LHCN-M2 (cell line): ENCODE results near the gene VSTM4. TPM values are rescaled to one million over a fixed set of nuclear protein-coding genes. Genes with fewer than 3 reads are reported as not detected.

ENCODE experiments used
- DNase-seq: peaks from one replicate; pipeline ENCODE4 v3.0.0-alpha.2; 2012; ENCODE audit warnings: low read depth
- total RNA-seq: library from RNA; depleted of rRNA; stranded (reverse); fragments of >200 nt; gene quantifications from 2 replicates; pipeline ENCODE4 v1.2.3, GENCODE V29; 2014; rRNA removed

Gene VSTM4
- total RNA-seq, 1 experiment from 2014 or later: 0.23 TPM

DNA sequence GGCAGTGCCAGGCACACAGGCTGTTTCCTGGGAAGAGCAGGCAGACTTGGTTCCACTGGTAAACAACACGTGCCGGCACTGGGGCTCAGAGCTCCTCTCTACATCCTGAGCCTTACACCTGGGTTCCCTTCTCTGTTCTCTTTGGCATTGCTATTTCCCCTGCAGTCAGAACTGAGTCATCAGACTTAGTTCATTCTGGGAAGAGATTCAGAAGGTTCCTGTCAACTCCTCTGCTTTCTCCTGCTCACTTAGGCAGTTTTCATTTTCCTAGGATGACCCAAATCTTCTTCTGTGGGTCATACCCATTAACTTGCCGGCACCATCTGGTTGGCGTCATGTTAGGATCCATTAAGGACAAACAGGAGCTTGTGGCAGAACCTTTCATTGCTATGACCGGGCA lies 142.3 kb downstream of the VSTM4 start:
- DNase-seq: no peak

DNA sequence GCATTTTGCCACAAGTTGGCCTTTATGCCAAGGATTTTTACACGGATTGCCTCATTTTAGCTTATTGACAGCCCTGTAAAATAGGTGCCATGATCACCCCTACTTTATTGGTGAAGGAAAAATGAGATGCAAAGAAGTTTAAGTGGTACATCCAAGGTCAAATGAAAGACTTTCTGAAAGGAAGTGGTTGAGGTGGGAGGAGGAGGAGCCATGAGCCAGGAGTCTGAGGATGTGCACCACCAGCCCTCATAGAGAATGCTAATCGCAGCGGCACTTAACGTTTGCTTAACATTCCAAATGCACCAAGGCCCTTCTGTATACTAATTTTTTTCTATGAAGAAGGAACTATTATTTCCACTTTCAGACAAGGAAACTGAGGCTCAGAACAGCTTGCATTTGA lies 144.7 kb downstream of the VSTM4 start:
- DNase-seq: no peak

DNA sequence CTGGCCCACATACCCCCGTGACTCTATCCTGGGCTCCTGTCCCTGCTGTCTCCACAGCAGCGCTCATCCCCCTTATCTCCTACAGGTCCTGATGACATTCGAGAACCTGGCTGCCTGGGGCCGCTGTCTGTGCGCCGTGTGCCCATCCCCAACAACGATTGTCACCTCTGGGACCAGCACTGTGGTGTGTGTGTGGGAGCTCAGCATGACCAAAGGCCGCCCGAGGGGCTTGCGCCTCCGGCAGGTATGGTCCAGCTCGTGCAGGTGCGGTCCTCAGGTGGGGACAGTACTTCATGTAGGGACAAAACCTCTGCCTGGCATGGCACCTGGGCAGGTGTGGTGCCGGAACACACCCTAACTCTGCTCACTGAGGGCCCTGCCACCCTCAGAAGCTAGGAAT lies 145.3 kb downstream of the VSTM4 start:
- DNase-seq: no peak

DNA sequence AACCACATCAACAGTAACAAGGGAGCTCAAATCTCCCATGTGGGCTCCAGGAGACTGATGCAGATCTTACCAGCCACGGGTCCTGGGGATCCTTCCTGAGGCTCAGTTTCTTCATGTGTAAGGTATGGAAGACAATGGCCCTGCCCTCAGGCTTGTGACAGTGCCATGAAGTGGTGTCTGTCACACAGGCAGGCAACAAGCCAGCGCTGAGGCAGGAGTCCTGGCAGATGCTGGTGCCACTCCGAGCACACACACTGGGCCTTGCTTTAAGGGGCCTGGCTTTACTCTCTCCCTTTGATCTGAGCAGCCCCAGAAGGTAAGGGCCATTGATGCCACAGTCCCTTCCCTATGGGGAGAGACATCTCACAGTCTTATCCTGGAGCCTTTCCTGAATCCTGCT lies 147.3 kb downstream of the VSTM4 start:
- no peak for DNase-seq

DNA sequence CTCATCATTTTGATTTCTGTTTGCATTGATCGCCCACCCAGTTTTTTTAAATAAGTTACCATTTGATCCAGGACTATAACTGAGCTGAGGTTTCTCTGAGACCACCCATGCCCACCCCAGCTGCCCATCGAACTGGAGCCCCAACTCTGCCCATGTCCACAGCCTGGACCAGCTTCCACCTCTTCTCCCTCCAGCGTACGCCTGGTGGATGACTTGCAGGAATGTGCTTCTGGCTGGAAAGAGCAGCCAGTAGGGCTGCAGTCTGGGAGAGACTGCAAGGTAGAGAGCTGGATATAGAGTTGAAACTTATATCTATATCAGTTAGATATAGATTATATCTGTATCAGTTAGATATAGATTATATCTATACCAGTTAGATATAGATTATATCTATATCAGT lies 149.9 kb downstream of the VSTM4 start:
- no peak for DNase-seq

Other genes starting within 250 kb of the VSTM4 start
- gene LRRC18, start 175.7 kb downstream of the VSTM4 start, total RNA-seq: not detected in 2 replicates
- not detected in 2 replicates for gene FAM170B, start 18.5 kb upstream of the VSTM4 start, total RNA-seq
- gene TMEM273, start 72.9 kb upstream of the VSTM4 start, total RNA-seq: not detected in 2 replicates
- gene C10orf71, start 183.6 kb upstream of the VSTM4 start, total RNA-seq: not detected in 2 replicates